Measurements from ENCODE around the gene IPO13.

IPO13 gene

GRCh38 chr1:43974443-43975248 is 27.9 kb downstream of the IPO13 start, which contains the start of gene ATP6V0B:
Gene ATP6V0B, plus strand, starts transcription at chr1:43974960. Its CDS starts 81 bp downstream, at chr1:43975041.
- peak; percentile 93 for DNase-seq

GRCh38 chr1:43975249-43975961 is 28.7 kb downstream of the IPO13 start:
- no peak for DNase-seq

GRCh38 chr1:43976045-43976444 is 29.3 kb downstream of the IPO13 start:
- DNase-seq = no peak

- DNase-seq = no peak
These were observed 30.1 kb downstream of the IPO13 start for GRCh38 chr1:43976890-43977289.

GRCh38 chr1:43977376-43978263 is 30.9 kb downstream of the IPO13 start:
- DNase-seq = no peak

GRCh38 chr1:43978264-43978550 is 31.5 kb downstream of the IPO13 start:
- no peak for DNase-seq

GRCh38 chr1:43978551-43979260 is 32.0 kb downstream of the IPO13 start, which contains the start of gene B4GALT2:
Gene B4GALT2, plus strand, starts transcription at chr1:43979210. Its CDS starts 1,951 bp downstream, at chr1:43981161.
- DNase-seq = peak; percentile 25

GRCh38 chr1:43979261-43979527 is 32.4 kb downstream of the IPO13 start:
- no peak for DNase-seq

- DNase-seq = peak; percentile 31
These were observed 32.9 kb downstream of the IPO13 start for GRCh38 chr1:43979528-43980254.

- no peak for DNase-seq
These were observed 33.7 kb downstream of the IPO13 start for GRCh38 chr1:43980255-43981134.

- no peak for DNase-seq
These were observed 34.4 kb downstream of the IPO13 start for GRCh38 chr1:43981135-43981491.

- no peak for DNase-seq
These were observed 34.9 kb downstream of the IPO13 start for GRCh38 chr1:43981636-43982035.

- DNase-seq = no peak
These were observed 35.5 kb downstream of the IPO13 start for GRCh38 chr1:43982241-43982640.

GRCh38 chr1:43982808-43983207 is 36.1 kb downstream of the IPO13 start:
- DNase-seq = no peak

- no peak for DNase-seq
These were observed 36.6 kb downstream of the IPO13 start for GRCh38 chr1:43983253-43983899.

- no peak for DNase-seq
These were observed 38.1 kb downstream of the IPO13 start for GRCh38 chr1:43984855-43985254.

- no peak for DNase-seq
These were observed 39.3 kb downstream of the IPO13 start for GRCh38 chr1:43985984-43986595.

GRCh38 chr1:43986712-43987111 is 40.0 kb downstream of the IPO13 start:
- no peak for DNase-seq

- no peak for DNase-seq
These were observed 40.6 kb downstream of the IPO13 start for GRCh38 chr1:43987159-43987902.

All from NCI-H1092 (cell line).